ENCODE data around the gene HYI. TPM values are rescaled to one million over a fixed set of nuclear protein-coding genes. Genes with fewer than 3 reads are reported as not detected.

Gene HYI
- total and polyA plus RNA-seq, 11 donors: 8.1 to 33.0 (median 20.9) TPM

- DNase-seq (peak in 2 of 5 donors; percentile 17 to 62), ATAC-seq (no peak)
- TF ChIP-seq, protein P1, sequence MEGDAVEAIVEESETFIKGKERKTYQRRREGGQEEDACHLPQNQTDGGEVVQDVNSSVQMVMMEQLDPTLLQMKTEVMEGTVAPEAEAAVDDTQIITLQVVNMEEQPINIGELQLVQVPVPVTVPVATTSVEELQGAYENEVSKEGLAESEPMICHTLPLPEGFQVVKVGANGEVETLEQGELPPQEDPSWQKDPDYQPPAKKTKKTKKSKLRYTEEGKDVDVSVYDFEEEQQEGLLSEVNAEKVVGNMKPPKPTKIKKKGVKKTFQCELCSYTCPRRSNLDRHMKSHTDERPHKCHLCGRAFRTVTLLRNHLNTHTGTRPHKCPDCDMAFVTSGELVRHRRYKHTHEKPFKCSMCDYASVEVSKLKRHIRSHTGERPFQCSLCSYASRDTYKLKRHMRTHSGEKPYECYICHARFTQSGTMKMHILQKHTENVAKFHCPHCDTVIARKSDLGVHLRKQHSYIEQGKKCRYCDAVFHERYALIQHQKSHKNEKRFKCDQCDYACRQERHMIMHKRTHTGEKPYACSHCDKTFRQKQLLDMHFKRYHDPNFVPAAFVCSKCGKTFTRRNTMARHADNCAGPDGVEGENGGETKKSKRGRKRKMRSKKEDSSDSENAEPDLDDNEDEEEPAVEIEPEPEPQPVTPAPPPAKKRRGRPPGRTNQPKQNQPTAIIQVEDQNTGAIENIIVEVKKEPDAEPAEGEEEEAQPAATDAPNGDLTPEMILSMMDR (IDR thresholded peaks at IDR 0.05): no peak
- TF ChIP-seq POLR2A (IDR thresholded peaks at IDR 0.05): no peak
- H3K36me3 ChIP-seq: peaks cover 0 to 100% (median 93%) of the 10 kb centered on the region in 9 donors
- H3K9me3 ChIP-seq: no peaks in the 10 kb centered on the region
- WGBS, 4 donors: 89 to 95% (median 92%) methylated on average over 15 to 18 of the region's 18 CpGs
- H3K4me3 ChIP-seq: no peak overlapping the region
- no peaks in the 10 kb centered on the region for H3K27me3 ChIP-seq
- peaks cover 0 to 10% (median 0%) of the 10 kb centered on the region in 12 donors for H3K4me1 ChIP-seq
- intact Hi-C loops (cut with DNase I): no loop called here
- H3K27ac ChIP-seq: no peak overlapping the region
Measured at GRCh38 chr1:43441894-43442637, 11.7 kb downstream of the HYI start.

DNA sequence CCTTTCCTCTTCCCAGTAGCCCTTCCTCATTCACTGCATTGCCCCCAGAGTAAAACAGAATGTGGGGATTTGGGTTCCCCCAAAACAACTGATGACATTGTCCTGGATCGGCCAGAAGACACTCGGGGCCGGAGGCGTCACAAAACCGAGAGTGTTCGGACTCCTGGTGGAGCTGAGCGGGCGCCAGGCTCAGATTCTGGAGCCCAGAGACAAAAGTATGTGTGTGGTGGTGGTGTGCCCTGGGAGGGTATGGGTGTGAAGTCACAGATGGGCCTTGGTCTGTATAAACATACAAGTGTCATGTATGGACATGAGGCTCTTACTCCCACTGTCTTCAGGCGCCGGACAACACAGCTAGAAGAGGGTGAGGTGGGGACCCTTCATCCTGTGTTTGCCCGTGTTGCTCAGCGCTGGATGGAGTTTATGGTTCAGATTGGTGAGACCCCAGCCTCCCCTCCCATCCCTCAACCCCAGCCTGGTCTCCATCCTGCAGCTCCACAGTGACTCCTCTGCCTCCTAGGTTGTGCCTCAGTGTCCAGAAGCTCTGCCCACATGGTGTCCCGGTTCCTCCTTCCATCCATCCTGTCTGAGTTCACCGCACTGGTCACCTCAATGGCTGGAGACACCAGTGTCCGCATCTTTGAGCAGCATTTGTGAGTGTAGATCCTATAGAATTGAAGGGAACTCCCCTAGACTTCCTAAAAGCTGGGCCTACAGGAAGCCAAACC is 12.4 kb downstream of the HYI start:
- Histone ChIP-seq H3K9me3 (no peaks in the 10 kb centered on the region), H3K27me3 (no peaks in the 10 kb centered on the region), H3K36me3 (peaks cover 0 to 98% (median 89%) of the 10 kb centered on the region in 9 donors), H3K4me3 (no peak overlapping the region), H3K4me1 (peaks cover 0 to 12% (median 0%) of the 10 kb centered on the region in 12 donors), H3K27ac (no peak overlapping the region)
- peak in 1 of 5 donors; percentile 14 for DNase-seq
- TF ChIP-seq, protein P1 (IDR thresholded peaks at IDR 0.05): no peak
- TF ChIP-seq POLR2A (IDR thresholded peaks at IDR 0.05): no peak
- intact Hi-C loops (cut with DNase I): no loop called here
- WGBS, 4 donors: 95 to 98% (median 96%) methylated on average over 12 to 15 of the region's 15 CpGs
- no peak for ATAC-seq

GRCh38 chr1:43440358-43440757 is 13.4 kb downstream of the HYI start:
- intact Hi-C loops (cut with DNase I): no loop called here
- 86 to 91% (median 88%) methylated on average over 7 of the region's 7 CpGs for WGBS, 4 donors
- DNase-seq (peak in 1 of 5 donors; percentile 8), ATAC-seq (no peak)
- H3K36me3 ChIP-seq: peaks cover 0 to 90% (median 79%) of the 10 kb centered on the region in 9 donors
- no peaks in the 10 kb centered on the region for H3K9me3 ChIP-seq
- TF ChIP-seq, protein P1 (IDR thresholded peaks at IDR 0.05): no peak
- TF ChIP-seq POLR2A (IDR thresholded peaks at IDR 0.05): no peak
- no peak overlapping the region for H3K4me3 ChIP-seq
- H3K27ac ChIP-seq: no peak overlapping the region
- peaks cover 0 to 20% (median 3%) of the 10 kb centered on the region in 12 donors for H3K4me1 ChIP-seq
- H3K27me3 ChIP-seq: no peaks in the 10 kb centered on the region

DNA sequence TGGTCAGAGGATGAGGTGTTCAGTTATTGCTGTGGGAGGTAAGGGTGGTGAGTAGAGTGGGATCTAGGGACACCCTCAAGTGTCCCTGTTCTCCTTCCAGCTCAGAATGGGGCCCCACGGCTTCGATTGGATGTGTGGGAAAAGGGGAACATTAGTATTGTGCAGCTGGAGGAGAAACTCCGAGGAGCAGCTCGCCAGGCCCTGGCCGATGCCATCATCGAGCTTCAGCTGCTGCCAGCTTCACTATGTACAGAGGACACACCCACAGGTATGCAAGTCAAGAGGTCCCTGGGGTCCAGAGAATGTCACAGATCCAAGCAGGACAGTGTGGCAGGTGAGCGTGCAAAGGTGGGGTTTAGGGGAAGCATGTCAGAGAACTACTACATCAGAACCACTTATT is 13.9 kb downstream of the HYI start:
- ATAC-seq (no peak), DNase-seq (peak in 2 of 5 donors; percentile 14 to 40)
- no peak for TF ChIP-seq POLR2A (IDR thresholded peaks at IDR 0.05)
- TF ChIP-seq, protein P1 (IDR thresholded peaks at IDR 0.05): no peak
- Histone ChIP-seq H3K27ac (no peak overlapping the region), H3K9me3 (no peaks in the 10 kb centered on the region), H3K4me1 (peaks cover 0 to 20% (median 4%) of the 10 kb centered on the region in 12 donors), H3K27me3 (no peaks in the 10 kb centered on the region), H3K36me3 (peaks cover 0 to 90% (median 81%) of the 10 kb centered on the region in 9 donors), H3K4me3 (no peak overlapping the region)
- intact Hi-C loops (cut with DNase I): no loop called here
- 93 to 97% (median 97%) methylated on average over 7 of the region's 7 CpGs for WGBS, 4 donors

All from heart left ventricle (tissue), 16 donors.